GM23248 (cell line): ENCODE results near the gene CDC42SE1.

Experiments used
- EZH2 ChIP-seq: fragments of 200-600 bp; sonication (generic); IDR thresholded peaks from 2 replicates; pipeline ENCODE4 v1.6.1; 2018; ENCODE audit warnings: antibody characterized with exemption, mild to moderate bottlenecking; ENCODE audit not compliant: insufficient read depth, poor library complexity, severe bottlenecking
- EZH2phosphoT487 ChIP-seq: fragments of 200-600 bp; sonication (generic); IDR thresholded peaks from 2 replicates; pipeline ENCODE4 v1.6.1; 2018; ENCODE audit warnings: antibody characterized with exemption, moderate library complexity, mild to moderate bottlenecking, low read depth; ENCODE audit not compliant: insufficient read depth

DNA sequence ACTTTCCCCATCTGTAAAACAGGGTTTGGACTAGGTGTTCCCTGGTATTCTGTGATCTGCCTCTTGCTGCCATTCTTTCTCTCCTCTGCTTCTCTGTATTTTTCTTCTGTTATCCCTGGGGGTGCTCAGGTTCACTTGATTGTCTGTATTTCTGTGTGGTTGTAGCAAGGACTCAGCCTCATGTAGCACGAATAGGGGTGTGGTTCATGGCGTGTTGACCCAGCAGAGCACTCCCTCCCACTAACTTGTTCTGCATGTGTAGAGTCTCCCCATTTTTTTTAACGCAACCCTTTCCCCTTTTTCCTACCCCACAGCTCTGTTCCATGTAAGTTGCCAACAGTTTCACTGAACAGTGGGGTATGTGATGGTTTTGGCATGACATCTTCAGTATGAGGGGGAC, 24.3 kb downstream of the CDC42SE1 start:
- TF ChIP-seq EZH2 (no peak), EZH2phosphoT487 (no peak)
